ENCODE results near the gene MRGPRD. TPM values are rescaled to one million over a fixed set of nuclear protein-coding genes. Genes with fewer than 3 reads are reported as not detected.
"Not testable (repeated sequence)": the region's sequence is repeated elsewhere in the genome, so short reads cannot be mapped to it uniquely, and the experiment has no call there.

MRGPRD gene
- total RNA-seq, 1 donor from 2014 or later, result not detected

DNA sequence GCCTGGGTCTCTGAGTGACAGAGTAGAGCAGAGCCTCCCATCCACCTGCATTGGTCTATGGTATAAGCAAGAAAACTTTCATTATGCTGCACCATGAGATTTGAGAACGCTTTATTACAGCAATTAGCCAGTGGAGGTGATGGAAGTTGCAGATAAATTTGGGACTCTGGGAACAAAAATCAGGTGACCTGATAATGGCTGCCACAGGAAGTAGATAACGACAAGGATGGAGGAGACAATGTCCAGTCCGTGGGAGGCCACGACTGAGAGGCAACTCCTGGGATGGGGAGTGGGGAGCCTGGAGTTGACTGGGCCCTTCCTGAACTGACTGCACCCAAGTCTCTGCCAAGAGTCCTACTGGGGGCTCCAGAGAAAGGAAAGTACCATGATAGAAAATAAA, 4.7 kb downstream of the MRGPRD start:
- Mint-ChIP-seq H3K27me3 (ENCODE audit: insufficient read depth, low read depth) (peaks cover 7% of the 10 kb centered on the region), H3K4me3 (no peak overlapping the region), H3K4me1 (peaks cover 2% of the 10 kb centered on the region), H3K27ac (no peak overlapping the region), H3K36me3 (no peaks in the 10 kb centered on the region), H3K9me3 (peaks cover 4% of the 10 kb centered on the region)
- Histone ChIP-seq H3K4me2 (no peak overlapping the region), H3K9ac (no peak overlapping the region), H3K27ac (no peak overlapping the region), H3F3A (ENCODE audit: low read depth) (no peaks in the 10 kb centered on the region), H3K36me3 (no peaks in the 10 kb centered on the region), H3K4me1 (no peaks in the 10 kb centered on the region), H4K20me1 (ENCODE audit: low read depth) (no peaks in the 10 kb centered on the region), H2AFZ (replicated peaks) (no peak overlapping the region), H3K4me3 (no peak overlapping the region), H3K9me3 (ENCODE audit: low read depth) (no peaks in the 10 kb centered on the region), H3K27me3 (no peaks in the 10 kb centered on the region), H3K79me2 (ENCODE audit: low read depth) (no peaks in the 10 kb centered on the region)
- TF ChIP-seq EZH2phosphoT487 (IDR thresholded peaks at IDR 0.05) (no peak), CTCF (IDR thresholded peaks at IDR 0.05) (no peak), EZH2 (IDR thresholded peaks at IDR 0.05) (no peak)
- DNase-seq (ENCODE audit: low spot score), result no peak

DNA sequence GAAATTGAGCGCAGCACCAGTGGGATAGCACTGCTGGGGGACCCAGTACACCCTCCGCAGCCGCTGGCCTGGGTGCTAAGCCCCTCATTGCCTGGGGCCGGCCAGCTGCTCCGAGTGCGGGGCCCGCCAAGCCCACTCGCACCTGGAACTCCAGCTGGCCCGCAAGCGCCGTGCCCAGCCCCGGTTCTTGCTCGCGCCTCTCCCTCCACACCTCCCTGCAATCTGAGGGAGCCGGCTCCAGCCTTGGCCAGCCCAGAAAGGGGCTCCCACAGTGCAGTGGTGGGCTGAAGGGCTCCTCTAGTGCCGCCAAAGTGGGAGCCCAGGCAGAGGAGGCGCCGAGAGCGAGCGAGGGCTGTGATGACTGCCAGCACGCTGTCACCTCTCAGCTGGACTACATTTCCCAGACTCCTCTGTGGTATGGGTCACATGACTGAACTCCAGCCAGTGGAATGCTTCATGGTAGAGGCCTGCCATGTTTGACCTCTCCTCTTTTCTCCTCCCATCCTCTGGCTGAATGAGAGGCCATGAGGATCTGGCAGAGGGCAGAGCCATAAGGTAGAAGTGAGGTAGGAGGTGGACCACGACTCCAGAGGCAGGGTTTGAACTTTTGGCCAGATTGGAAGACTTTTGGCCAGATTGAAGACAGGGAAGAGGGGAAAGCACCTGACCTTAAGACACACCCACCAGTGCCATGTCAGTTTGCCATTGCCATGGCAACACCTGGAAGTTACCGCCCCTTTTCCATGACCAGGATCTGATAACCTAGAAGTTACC, 6.2 kb downstream of the MRGPRD start:
- peak overlapping the region; percentile 83 for H2AFZ ChIP-seq (replicated peaks)
- no peak for DNase-seq (ENCODE audit: low spot score)
- H3K27me3 Mint-ChIP-seq (ENCODE audit: insufficient read depth, low read depth), result peaks cover 7% of the 10 kb centered on the region
- H3K4me2 ChIP-seq, result no peak overlapping the region
- peak overlapping the region; percentile 89 for H3K27ac Mint-ChIP-seq
- H3K36me3 ChIP-seq, result no peaks in the 10 kb centered on the region
- no peak for TF ChIP-seq CTCF (IDR thresholded peaks at IDR 0.05)
- no peak for TF ChIP-seq EZH2 (IDR thresholded peaks at IDR 0.05)
- TF ChIP-seq EZH2phosphoT487 (IDR thresholded peaks at IDR 0.05), result no peak
- H3K27ac ChIP-seq, result no peak overlapping the region
- no peaks in the 10 kb centered on the region for H3K9me3 ChIP-seq (ENCODE audit: low read depth)
- H3K79me2 ChIP-seq (ENCODE audit: low read depth), result no peaks in the 10 kb centered on the region
- H3K9me3 Mint-ChIP-seq, result no peaks in the 10 kb centered on the region
- no peaks in the 10 kb centered on the region for H4K20me1 ChIP-seq (ENCODE audit: low read depth)
- H3K4me1 Mint-ChIP-seq, result peaks cover 2% of the 10 kb centered on the region
- no peak overlapping the region for H3K9ac ChIP-seq
- no peak overlapping the region for H3K4me3 ChIP-seq
- H3K4me3 Mint-ChIP-seq, result no peak overlapping the region
- H3K27me3 ChIP-seq, result no peaks in the 10 kb centered on the region
- no peaks in the 10 kb centered on the region for H3K4me1 ChIP-seq
- no peaks in the 10 kb centered on the region for H3K36me3 Mint-ChIP-seq
- H3F3A ChIP-seq (ENCODE audit: low read depth), result no peaks in the 10 kb centered on the region

DNA sequence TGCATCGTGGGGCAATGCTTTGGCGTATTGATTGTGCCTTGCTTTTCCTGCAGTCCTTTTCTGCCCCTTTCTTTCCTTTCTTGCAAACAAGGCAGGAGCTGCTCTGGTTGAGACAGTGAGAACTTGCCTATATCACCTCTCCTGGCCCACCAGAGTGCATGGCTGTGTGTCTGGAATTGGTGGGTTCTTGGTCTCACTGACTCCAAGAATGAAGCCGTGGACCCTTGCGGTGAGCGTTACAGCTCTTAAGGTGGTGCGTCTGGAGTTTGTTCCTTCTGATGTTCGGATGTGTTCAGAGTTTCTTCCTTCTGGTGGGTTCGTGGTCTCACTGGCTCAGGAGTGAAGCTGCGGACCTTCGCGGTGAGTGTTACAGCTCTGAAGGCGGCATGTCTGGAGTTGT, 7.1 kb downstream of the MRGPRD start:
- not testable (repeated sequence) for H3K4me1 Mint-ChIP-seq, H3K4me3 Mint-ChIP-seq

GRCh38 chr11:68973219-68973618, 7.6 kb downstream of the MRGPRD start:
- TF ChIP-seq EZH2phosphoT487 (IDR thresholded peaks at IDR 0.05) (no peak), CTCF (IDR thresholded peaks at IDR 0.05) (no peak), EZH2 (IDR thresholded peaks at IDR 0.05) (no peak)
- Histone ChIP-seq H3K27me3 (no peaks in the 10 kb centered on the region), H3K27ac (no peak overlapping the region), H3K4me3 (no peak overlapping the region), H3K9ac (no peak overlapping the region), H3K4me2 (no peak overlapping the region), H4K20me1 (ENCODE audit: low read depth) (no peaks in the 10 kb centered on the region), H3K79me2 (ENCODE audit: low read depth) (no peaks in the 10 kb centered on the region), H3F3A (ENCODE audit: low read depth) (no peaks in the 10 kb centered on the region), H3K9me3 (ENCODE audit: low read depth) (no peaks in the 10 kb centered on the region), H3K4me1 (no peaks in the 10 kb centered on the region), H2AFZ (replicated peaks) (no peak overlapping the region), H3K36me3 (no peaks in the 10 kb centered on the region)
- Mint-ChIP-seq H3K36me3 (no peaks in the 10 kb centered on the region), H3K27me3 (ENCODE audit: insufficient read depth, low read depth) (peaks cover 10% of the 10 kb centered on the region), H3K4me3 (no peak overlapping the region), H3K27ac (no peak overlapping the region), H3K9me3 (no peaks in the 10 kb centered on the region), H3K4me1 (peaks cover 2% of the 10 kb centered on the region)
- no peak for DNase-seq (ENCODE audit: low spot score)

More for the DNA sequence above, 7.1 kb downstream of the MRGPRD start:
- H3K9me3 ChIP-seq (ENCODE audit: low read depth); H3K27ac ChIP-seq; DNase-seq (ENCODE audit: low spot score); H4K20me1 ChIP-seq (ENCODE audit: low read depth); H2AFZ ChIP-seq (replicated peaks); H3K4me1 ChIP-seq; H3K36me3 ChIP-seq; H3K27ac Mint-ChIP-seq; H3F3A ChIP-seq (ENCODE audit: low read depth); H3K36me3 Mint-ChIP-seq; H3K9me3 Mint-ChIP-seq; H3K79me2 ChIP-seq (ENCODE audit: low read depth); H3K27me3 ChIP-seq; H3K4me3 ChIP-seq; H3K4me2 ChIP-seq; H3K9ac ChIP-seq: not testable (repeated sequence)
- peaks cover 10% of the 10 kb centered on the region for H3K27me3 Mint-ChIP-seq (ENCODE audit: insufficient read depth, low read depth)

Measured in neural progenitor cell (in vitro differentiated cells).